HUES6 (cell line): ENCODE data around the gene SHMT2.

Experiments
- H3K27ac ChIP-seq: 2 replicates; pipeline ENCODE4 v1.7.0; 2013; ENCODE audit warnings: low read depth, mild to moderate bottlenecking, low read length, inconsistent platforms
- H3K27me3 ChIP-seq: 2 replicates; pipeline ENCODE4 v1.6.1; 2013; ENCODE audit warnings: low read length; ENCODE audit not compliant: control insufficient read depth, insufficient read depth
- H3K36me3 ChIP-seq: 2 replicates; pipeline ENCODE4 v1.6.1; 2013; ENCODE audit warnings: low read length; ENCODE audit not compliant: control insufficient read depth, insufficient read depth
- H3K4me1 ChIP-seq: 2 replicates; pipeline ENCODE4 v1.6.1; 2013; ENCODE audit warnings: low read length; ENCODE audit not compliant: control insufficient read depth, insufficient read depth
- H3K4me3 ChIP-seq: 2 replicates; pipeline ENCODE4 v1.5.1; 2013; ENCODE audit warnings: low read depth, low read length
- H3K9ac ChIP-seq: one replicate; pipeline ENCODE4 v1.6.1; 2013; ENCODE audit warnings: mild to moderate bottlenecking, low read length
- H3K9me3 ChIP-seq: 2 replicates; pipeline ENCODE4 v1.6.1; 2013; ENCODE audit warnings: low read depth, low read length; ENCODE audit not compliant: control insufficient read depth, insufficient read depth

Gene SHMT2

GRCh38 chr12:57214398-57214781 lies 15.1 kb upstream of the SHMT2 start:
- Histone ChIP-seq H3K27me3 (peaks cover 59% of the 10 kb centered on the region), H3K9ac (no peak overlapping the region), H3K9me3 (no peaks in the 10 kb centered on the region), H3K36me3 (peaks cover 33% of the 10 kb centered on the region), H3K27ac (no peak overlapping the region), H3K4me3 (peak overlapping the region; percentile 8; the same call in 1 of the 2 replicates), H3K4me1 (peaks cover 43% of the 10 kb centered on the region)

GRCh38 chr12:57215065-57215464 lies 14.4 kb upstream of the SHMT2 start:
- H3K36me3 ChIP-seq = peaks cover 27% of the 10 kb centered on the region
- peaks cover 49% of the 10 kb centered on the region for H3K4me1 ChIP-seq
- no peak overlapping the region for H3K27ac ChIP-seq
- no peaks in the 10 kb centered on the region for H3K9me3 ChIP-seq
- peaks cover 66% of the 10 kb centered on the region for H3K27me3 ChIP-seq
- no peak overlapping the region for H3K9ac ChIP-seq
- H3K4me3 ChIP-seq = no peak overlapping the region

GRCh38 chr12:57215668-57216013 lies 13.9 kb upstream of the SHMT2 start:
- Histone ChIP-seq H3K27ac (no peak overlapping the region), H3K27me3 (peaks cover 72% of the 10 kb centered on the region), H3K4me1 (peaks cover 49% of the 10 kb centered on the region), H3K9ac (no peak overlapping the region), H3K4me3 (peak overlapping the region; percentile 50), H3K36me3 (peaks cover 21% of the 10 kb centered on the region), H3K9me3 (no peaks in the 10 kb centered on the region)

GRCh38 chr12:57216014-57216911 lies 13.2 kb upstream of the SHMT2 start, which contains the start of gene NXPH4:
NXPH4 (plus strand) TSS chr12:57216794; CDS start chr12:57216970, 176 bp downstream.
- peaks cover 55% of the 10 kb centered on the region for H3K4me1 ChIP-seq
- H3K36me3 ChIP-seq = peaks cover 15% of the 10 kb centered on the region
- H3K9me3 ChIP-seq = no peaks in the 10 kb centered on the region
- H3K27ac ChIP-seq = no peak within 1 kb of the TSS
- H3K27me3 ChIP-seq = peaks cover 78% of the 10 kb centered on the region
- H3K9ac ChIP-seq = no peak within 1 kb of the TSS
- H3K4me3 ChIP-seq = peak within 1 kb of the TSS; percentile 63

- H3K9ac ChIP-seq = no peak overlapping the region
These were observed 12.3 kb upstream of the SHMT2 start for GRCh38 chr12:57216921-57217879.

GRCh38 chr12:57218030-57218853 lies 11.3 kb upstream of the SHMT2 start:
- H3K9ac ChIP-seq = no peak overlapping the region
- H3K4me1 ChIP-seq = peaks cover 59% of the 10 kb centered on the region
- no peaks in the 10 kb centered on the region for H3K36me3 ChIP-seq
- no peaks in the 10 kb centered on the region for H3K9me3 ChIP-seq
- H3K27me3 ChIP-seq = peaks cover 98% of the 10 kb centered on the region
- no peak overlapping the region for H3K27ac ChIP-seq
- no peak overlapping the region for H3K4me3 ChIP-seq

More at GRCh38 chr12:57216921-57217879, 12.3 kb upstream of the SHMT2 start:
- H3K4me1 ChIP-seq = peaks cover 62% of the 10 kb centered on the region
- H3K4me3 ChIP-seq = peak overlapping the region; percentile 63
- peaks cover 87% of the 10 kb centered on the region for H3K27me3 ChIP-seq
- H3K27ac ChIP-seq = no peak overlapping the region
- H3K9me3 ChIP-seq = no peaks in the 10 kb centered on the region
- H3K36me3 ChIP-seq = peaks cover 6% of the 10 kb centered on the region

GRCh38 chr12:57219205-57219992 lies 10.1 kb upstream of the SHMT2 start:
- Histone ChIP-seq H3K27me3 (peaks cover 99% of the 10 kb centered on the region), H3K4me3 (peak overlapping the region; percentile 33; the same call in 1 of the 2 replicates), H3K9me3 (no peaks in the 10 kb centered on the region), H3K36me3 (no peaks in the 10 kb centered on the region), H3K27ac (no peak overlapping the region), H3K4me1 (peaks cover 50% of the 10 kb centered on the region), H3K9ac (no peak overlapping the region)

- Histone ChIP-seq H3K27me3 (peaks cover 99% of the 10 kb centered on the region), H3K9me3 (no peaks in the 10 kb centered on the region), H3K27ac (no peak overlapping the region), H3K4me1 (peaks cover 50% of the 10 kb centered on the region), H3K9ac (no peak overlapping the region), H3K4me3 (peak overlapping the region; percentile 33; the same call in 1 of the 2 replicates), H3K36me3 (no peaks in the 10 kb centered on the region)
These were observed 9.3 kb upstream of the SHMT2 start for GRCh38 chr12:57219993-57220754.

GRCh38 chr12:57220770-57221168 lies 8.7 kb upstream of the SHMT2 start:
- peaks cover 99% of the 10 kb centered on the region for H3K27me3 ChIP-seq
- H3K9ac ChIP-seq = no peak overlapping the region
- no peaks in the 10 kb centered on the region for H3K36me3 ChIP-seq
- no peak overlapping the region for H3K4me3 ChIP-seq
- H3K4me1 ChIP-seq = peaks cover 51% of the 10 kb centered on the region
- H3K9me3 ChIP-seq = no peaks in the 10 kb centered on the region
- no peak overlapping the region for H3K27ac ChIP-seq
